Right atrium auricular region (tissue), 2 donors: Measurements from ENCODE around the gene TSPAN9. TPM values are rescaled to one million over a fixed set of nuclear protein-coding genes. Genes with fewer than 3 reads are reported as not detected.
A peak's percentile ranks its signal among the peaks of the same experiment; 100 is the strongest.

Experiments used
- DNase-seq: peaks from one replicate; pipeline ENCODE4 v3.0.0-alpha.2; 2019; ENCODE audit warnings: low spot score
- H3K27ac ChIP-seq, 2 donors: fragments of 200-600 bp; sonication (generic); 1 replicate in 1 of 2; 2 replicates in 1 of 2; pipeline ENCODE4 v1.5.1; 2016 to 2019
- H3K27me3 ChIP-seq, 2 donors: fragments of 200-600 bp; sonication (generic); one replicate each; pipeline versions ENCODE4 v1.5.1 to v1.6.0; 2017 to 2019
- H3K36me3 ChIP-seq: fragments of 200-600 bp; sonication (generic); one replicate; pipeline ENCODE4 v1.5.1; 2016
- H3K4me1 ChIP-seq, 2 donors: fragments of 200-600 bp; sonication (generic); one replicate each; pipeline versions ENCODE4 v1.5.1 to v1.6.0; 2017 to 2019
- H3K4me3 ChIP-seq, 2 donors: fragments of 200-600 bp; sonication (generic); 1 replicate in 1 of 2; 2 replicates in 1 of 2; pipeline ENCODE4 v1.5.1; 2017 to 2019; ENCODE audit warnings: mild to moderate bottlenecking in 1 of 2, moderate library complexity in 1 of 2
- H3K9me3 ChIP-seq, 2 donors: fragments of 200-600 bp; sonication (generic); one replicate each; pipeline ENCODE4 v1.5.1; 2019
- CTCF ChIP-seq, 2 donors: fragments of 200-600 bp; sonication (generic); IDR thresholded peaks; one replicate each; pipeline ENCODE4 v1.5.1; 2019; ENCODE audit warnings: antibody characterized with exemption in 2 of 2
- total RNA-seq, 2 donors: library from RNA; depleted of rRNA; stranded (reverse); fragments of >200 nt; gene quantifications; one replicate each; pipeline ENCODE4 v1.1.0, GENCODE V29; 2016

TSPAN9 gene
- total RNA-seq, 2 donors from 2014 or later, result 103 to 185 TPM

- Histone ChIP-seq H3K27me3 (no peaks in the 10 kb centered on the region), H3K4me1 (peaks cover 0 to 63% of the 10 kb centered on the region in 2 donors), H3K27ac (no peak overlapping the region), H3K36me3 (no peaks in the 10 kb centered on the region), H3K4me3 (no peak overlapping the region), H3K9me3 (no peaks in the 10 kb centered on the region)
- no peak for DNase-seq
- TF ChIP-seq CTCF (IDR thresholded peaks at IDR 0.05), result no peak
Observed at GRCh38 chr12:3155702-3156370, 78.7 kb downstream of the TSPAN9 start.

GRCh38 chr12:3157581-3158323 lies 80.6 kb downstream of the TSPAN9 start:
- Histone ChIP-seq H3K4me3 (no peak overlapping the region), H3K36me3 (no peaks in the 10 kb centered on the region), H3K4me1 (peaks cover 0 to 44% of the 10 kb centered on the region in 2 donors), H3K27ac (no peak overlapping the region), H3K27me3 (no peaks in the 10 kb centered on the region), H3K9me3 (no peaks in the 10 kb centered on the region)
- TF ChIP-seq CTCF (IDR thresholded peaks at IDR 0.05), result no peak
- no peak for DNase-seq

GRCh38 chr12:3158851-3159465 lies 81.8 kb downstream of the TSPAN9 start:
- Histone ChIP-seq H3K36me3 (no peaks in the 10 kb centered on the region), H3K27me3 (no peaks in the 10 kb centered on the region), H3K4me3 (no peak overlapping the region), H3K9me3 (no peaks in the 10 kb centered on the region), H3K4me1 (peaks cover 0 to 33% of the 10 kb centered on the region in 2 donors), H3K27ac (peak overlapping the region; percentile 24 to 36)
- TF ChIP-seq CTCF (IDR thresholded peaks at IDR 0.05), result no peak
- no peak for DNase-seq

GRCh38 chr12:3160081-3160480 lies 82.9 kb downstream of the TSPAN9 start:
- Histone ChIP-seq H3K36me3 (no peaks in the 10 kb centered on the region), H3K27ac (no peak overlapping the region), H3K27me3 (no peaks in the 10 kb centered on the region), H3K9me3 (no peaks in the 10 kb centered on the region), H3K4me3 (no peak overlapping the region), H3K4me1 (peaks cover 0 to 31% of the 10 kb centered on the region in 2 donors)
- TF ChIP-seq CTCF (IDR thresholded peaks at IDR 0.05), result no peak
- no peak for DNase-seq

GRCh38 chr12:3161861-3162260 lies 84.7 kb downstream of the TSPAN9 start:
- Histone ChIP-seq H3K9me3 (no peaks in the 10 kb centered on the region), H3K36me3 (no peaks in the 10 kb centered on the region), H3K27ac (no peak overlapping the region), H3K4me1 (peaks cover 0 to 32% of the 10 kb centered on the region in 2 donors), H3K27me3 (no peaks in the 10 kb centered on the region), H3K4me3 (no peak overlapping the region)
- DNase-seq, result no peak
- no peak for TF ChIP-seq CTCF (IDR thresholded peaks at IDR 0.05)
